Measurements from ENCODE around the gene CD8B2.
"Not testable (repeated sequence)": the region's sequence is repeated elsewhere in the genome, so short reads cannot be mapped to it uniquely, and the experiment has no call there.

DNA sequence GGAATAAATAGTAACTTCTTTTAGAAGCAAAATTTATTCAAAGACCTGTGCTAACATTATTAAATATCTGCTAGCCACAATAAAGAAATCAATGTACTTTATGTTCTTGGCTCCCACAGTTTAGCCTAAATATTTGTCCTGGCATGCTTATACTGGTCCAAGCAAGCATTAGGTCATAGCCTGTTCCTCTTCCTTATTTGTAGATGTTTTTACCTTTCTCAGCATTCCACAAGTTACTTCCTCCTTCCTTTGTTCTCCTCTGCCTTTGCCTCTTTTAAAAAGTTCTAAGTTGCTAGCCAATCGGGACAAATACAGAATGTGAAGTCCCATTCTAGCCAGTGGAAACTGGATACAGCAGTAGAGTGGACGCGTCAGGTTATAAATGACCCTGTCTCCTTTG, 72.6 kb downstream of the CD8B2 start:
- TF ChIP-seq, protein P1, sequence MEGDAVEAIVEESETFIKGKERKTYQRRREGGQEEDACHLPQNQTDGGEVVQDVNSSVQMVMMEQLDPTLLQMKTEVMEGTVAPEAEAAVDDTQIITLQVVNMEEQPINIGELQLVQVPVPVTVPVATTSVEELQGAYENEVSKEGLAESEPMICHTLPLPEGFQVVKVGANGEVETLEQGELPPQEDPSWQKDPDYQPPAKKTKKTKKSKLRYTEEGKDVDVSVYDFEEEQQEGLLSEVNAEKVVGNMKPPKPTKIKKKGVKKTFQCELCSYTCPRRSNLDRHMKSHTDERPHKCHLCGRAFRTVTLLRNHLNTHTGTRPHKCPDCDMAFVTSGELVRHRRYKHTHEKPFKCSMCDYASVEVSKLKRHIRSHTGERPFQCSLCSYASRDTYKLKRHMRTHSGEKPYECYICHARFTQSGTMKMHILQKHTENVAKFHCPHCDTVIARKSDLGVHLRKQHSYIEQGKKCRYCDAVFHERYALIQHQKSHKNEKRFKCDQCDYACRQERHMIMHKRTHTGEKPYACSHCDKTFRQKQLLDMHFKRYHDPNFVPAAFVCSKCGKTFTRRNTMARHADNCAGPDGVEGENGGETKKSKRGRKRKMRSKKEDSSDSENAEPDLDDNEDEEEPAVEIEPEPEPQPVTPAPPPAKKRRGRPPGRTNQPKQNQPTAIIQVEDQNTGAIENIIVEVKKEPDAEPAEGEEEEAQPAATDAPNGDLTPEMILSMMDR (IDR thresholded peaks at IDR 0.05): not testable (repeated sequence)
- not testable (repeated sequence) for TF ChIP-seq POLR2A (IDR thresholded peaks at IDR 0.05)
